BLaER1 (cell line): Measurements from ENCODE around the gene KRTAP5-2.

Source experiments
- H3K27ac ChIP-seq: shearing (Covaris generic); formaldehyde crosslinking; 2 replicates; pipeline ENCODE4 v1.8.1; 2022
- H3K27me3 ChIP-seq: shearing (Covaris generic); formaldehyde crosslinking; 2 replicates; pipeline ENCODE4 v1.8.1; 2022
- H3K36me3 ChIP-seq: shearing (Covaris generic); formaldehyde crosslinking; 2 replicates; pipeline ENCODE4 v1.8.1; 2022
- H3K4me1 ChIP-seq: shearing (Covaris generic); formaldehyde crosslinking; 2 replicates; pipeline ENCODE4 v1.8.1; 2022
- H3K4me2 ChIP-seq: shearing (Covaris generic); formaldehyde crosslinking; 2 replicates; pipeline ENCODE4 v1.8.1; 2022
- H3K4me3 ChIP-seq: shearing (Covaris generic); formaldehyde crosslinking; 2 replicates; pipeline ENCODE4 v1.8.1; 2022
- H3K9ac ChIP-seq: shearing (Covaris generic); formaldehyde crosslinking; 2 replicates; pipeline ENCODE4 v1.8.1; 2022
- H3K9me3 ChIP-seq: shearing (Covaris generic); formaldehyde crosslinking; 2 replicates; pipeline ENCODE4 v1.8.1; 2022
- H4K20me1 ChIP-seq: shearing (Covaris generic); formaldehyde crosslinking; 2 replicates; pipeline ENCODE4 v1.8.1; 2022
- Cebpa-rat ChIP-seq: shearing (Covaris generic); IDR thresholded peaks from 2 replicates; pipeline ENCODE4 v1.8.1; 2022

Gene KRTAP5-2

DNA sequence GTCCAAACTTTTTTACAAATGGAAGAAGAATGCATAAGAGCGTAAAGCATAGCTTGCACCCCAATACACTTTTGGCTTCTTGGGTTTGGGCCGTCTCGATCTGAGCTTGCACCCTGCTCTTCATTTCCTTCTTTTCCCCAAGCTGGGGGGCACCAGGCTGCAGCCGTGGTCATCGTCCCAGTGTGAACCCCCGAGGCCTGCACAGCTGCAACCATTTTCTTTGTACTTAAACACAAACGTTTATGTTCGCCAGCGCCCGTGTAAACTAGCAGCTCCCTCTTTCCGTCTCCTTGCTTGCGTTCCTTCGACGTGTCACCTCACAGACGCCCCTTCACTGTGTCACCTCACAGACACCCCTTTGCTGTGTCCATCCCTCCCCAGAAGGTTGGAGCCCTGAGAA is 41.6 kb upstream of the KRTAP5-2 start:
- no peak overlapping the region for H3K27ac ChIP-seq
- no peak for TF ChIP-seq Cebpa-rat
- H3K27me3 ChIP-seq = peaks cover 12% of the 10 kb centered on the region; the same call in 1 of the 2 replicates
- no peak overlapping the region for H3K9ac ChIP-seq
- no peaks in the 10 kb centered on the region; the same call in 1 of the 2 replicates for H4K20me1 ChIP-seq
- peaks cover under 1% of the 10 kb centered on the region; the same call in 1 of the 2 replicates for H3K4me1 ChIP-seq
- no peaks in the 10 kb centered on the region for H3K36me3 ChIP-seq
- H3K9me3 ChIP-seq = no peaks in the 10 kb centered on the region
- no peak overlapping the region for H3K4me2 ChIP-seq
- no peak overlapping the region for H3K4me3 ChIP-seq

- Histone ChIP-seq H3K4me1 (no peaks in the 10 kb centered on the region), H3K9me3 (no peaks in the 10 kb centered on the region), H3K4me3 (no peak overlapping the region), H3K36me3 (no peaks in the 10 kb centered on the region), H3K4me2 (no peak overlapping the region), H3K27ac (no peak overlapping the region), H3K9ac (no peak overlapping the region), H4K20me1 (no peaks in the 10 kb centered on the region; the same call in 1 of the 2 replicates), H3K27me3 (peaks cover 12% of the 10 kb centered on the region; the same call in 1 of the 2 replicates)
- no peak for TF ChIP-seq Cebpa-rat
Observed at GRCh38 chr11:1639102-1639620, 41.1 kb upstream of the KRTAP5-2 start.

GRCh38 chr11:1638344-1638743 is 40.2 kb upstream of the KRTAP5-2 start:
- Histone ChIP-seq H3K27ac (no peak overlapping the region), H3K36me3 (no peaks in the 10 kb centered on the region), H3K9ac (no peak overlapping the region), H3K9me3 (no peaks in the 10 kb centered on the region), H3K4me2 (no peak overlapping the region), H4K20me1 (no peaks in the 10 kb centered on the region; the same call in 1 of the 2 replicates), H3K4me1 (no peaks in the 10 kb centered on the region), H3K27me3 (peaks cover 12% of the 10 kb centered on the region; the same call in 1 of the 2 replicates), H3K4me3 (no peak overlapping the region)
- no peak for TF ChIP-seq Cebpa-rat

GRCh38 chr11:1637628-1638027 is 39.5 kb upstream of the KRTAP5-2 start:
- Histone ChIP-seq H3K27me3 (peaks cover 12% of the 10 kb centered on the region; the same call in 1 of the 2 replicates), H3K9ac (no peak overlapping the region), H4K20me1 (no peaks in the 10 kb centered on the region; the same call in 1 of the 2 replicates), H3K4me2 (no peak overlapping the region), H3K9me3 (no peaks in the 10 kb centered on the region), H3K27ac (no peak overlapping the region), H3K4me3 (no peak overlapping the region), H3K4me1 (no peaks in the 10 kb centered on the region), H3K36me3 (no peaks in the 10 kb centered on the region)
- no peak for TF ChIP-seq Cebpa-rat

DNA sequence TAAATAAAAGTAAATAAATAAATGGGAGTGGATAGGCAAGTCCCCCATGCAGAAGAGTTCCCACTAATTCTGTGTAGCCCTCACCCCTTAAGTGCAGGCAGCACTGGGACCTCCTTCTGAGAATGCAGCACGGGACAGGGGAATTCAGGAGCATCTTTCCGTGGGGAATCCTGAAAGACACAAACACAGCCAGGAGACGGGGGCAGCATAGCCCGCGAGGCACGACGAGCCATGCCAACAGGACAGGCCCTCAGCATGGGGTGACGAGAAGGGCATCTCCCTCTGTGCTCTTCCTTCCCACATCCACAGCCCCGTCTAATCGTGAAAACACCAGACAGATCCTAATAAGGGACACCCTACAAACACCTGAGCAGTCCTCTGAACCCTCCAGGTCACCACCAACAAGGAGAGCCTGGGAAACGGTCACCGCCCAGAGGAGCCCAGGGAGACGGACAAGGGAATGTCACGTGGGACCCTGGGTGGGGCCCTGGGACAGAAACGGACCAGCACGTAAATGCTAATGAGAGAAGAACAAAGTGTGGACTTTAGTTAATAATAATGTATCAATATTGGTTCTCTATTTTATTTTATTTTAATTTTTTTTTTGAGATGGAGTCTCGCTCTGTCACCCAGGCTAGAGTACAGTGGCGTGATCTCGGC is 38.3 kb upstream of the KRTAP5-2 start:
- H3K9ac ChIP-seq = no peak overlapping the region
- no peaks in the 10 kb centered on the region; the same call in 1 of the 2 replicates for H4K20me1 ChIP-seq
- H3K4me1 ChIP-seq = peaks cover 5% of the 10 kb centered on the region; the same call in 1 of the 2 replicates
- no peak overlapping the region for H3K27ac ChIP-seq
- H3K4me2 ChIP-seq = no peak overlapping the region
- no peak for TF ChIP-seq Cebpa-rat
- no peaks in the 10 kb centered on the region for H3K9me3 ChIP-seq
- H3K4me3 ChIP-seq = no peak overlapping the region
- H3K27me3 ChIP-seq = peaks cover 8% of the 10 kb centered on the region; the same call in 1 of the 2 replicates
- H3K36me3 ChIP-seq = no peaks in the 10 kb centered on the region

GRCh38 chr11:1633864-1634263 is 35.8 kb upstream of the KRTAP5-2 start:
- H3K9ac ChIP-seq = no peak overlapping the region
- H3K4me2 ChIP-seq = no peak overlapping the region
- H4K20me1 ChIP-seq = no peaks in the 10 kb centered on the region
- H3K9me3 ChIP-seq = no peaks in the 10 kb centered on the region
- no peak overlapping the region for H3K27ac ChIP-seq
- no peaks in the 10 kb centered on the region for H3K36me3 ChIP-seq
- no peak for TF ChIP-seq Cebpa-rat
- H3K4me3 ChIP-seq = no peak overlapping the region
- H3K27me3 ChIP-seq = no peaks in the 10 kb centered on the region
- peaks cover 5% of the 10 kb centered on the region; the same call in 1 of the 2 replicates for H3K4me1 ChIP-seq

DNA sequence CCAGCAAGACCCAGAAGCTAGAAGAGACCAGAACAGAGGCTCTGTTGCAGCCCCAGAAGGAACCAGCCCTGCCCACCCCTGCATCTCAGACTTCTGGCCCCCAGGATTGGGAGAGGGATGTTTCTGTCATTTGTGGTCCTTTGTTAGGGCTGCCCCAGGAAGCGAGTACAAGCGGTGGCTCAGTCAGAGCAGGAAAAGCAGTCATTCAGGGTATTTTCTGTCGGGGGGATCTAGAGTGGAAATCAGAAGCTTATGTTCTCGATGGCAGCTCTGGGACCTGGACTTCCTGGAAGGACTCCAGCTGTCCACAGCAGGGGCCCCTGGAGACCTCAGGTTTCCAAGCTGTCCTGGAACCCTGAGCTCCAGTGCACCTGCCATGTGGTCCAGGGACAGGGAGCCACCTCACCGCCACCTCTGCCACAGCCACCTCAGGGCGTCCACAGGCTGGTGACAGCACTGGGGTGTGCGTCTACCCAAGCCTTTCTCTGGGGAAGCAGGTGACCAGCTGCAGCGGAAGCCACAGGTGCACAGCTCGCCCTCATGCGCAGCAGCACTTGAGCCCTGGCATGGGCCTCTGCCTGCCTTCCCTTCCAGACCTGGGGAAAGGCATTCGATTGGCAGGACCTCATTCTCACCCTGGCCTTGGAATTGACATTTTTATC is 34.1 kb upstream of the KRTAP5-2 start:
- no peak overlapping the region for H3K27ac ChIP-seq
- no peaks in the 10 kb centered on the region for H3K27me3 ChIP-seq

GRCh38 chr11:1631066-1631568 is 33.0 kb upstream of the KRTAP5-2 start:
- Histone ChIP-seq H3K9ac (no peak overlapping the region), H3K4me1 (peaks cover 5% of the 10 kb centered on the region; the same call in 1 of the 2 replicates), H3K27ac (no peak overlapping the region), H3K4me3 (no peak overlapping the region), H3K4me2 (no peak overlapping the region), H3K27me3 (no peaks in the 10 kb centered on the region; the same call in 1 of the 2 replicates), H3K36me3 (no peaks in the 10 kb centered on the region), H3K9me3 (no peaks in the 10 kb centered on the region), H4K20me1 (no peaks in the 10 kb centered on the region)
- no peak for TF ChIP-seq Cebpa-rat

More for the DNA sequence above, 34.1 kb upstream of the KRTAP5-2 start:
- no peaks in the 10 kb centered on the region for H3K36me3 ChIP-seq
- H3K9ac ChIP-seq = no peak overlapping the region
- no peak overlapping the region for H3K4me2 ChIP-seq
- H3K4me1 ChIP-seq = peaks cover 5% of the 10 kb centered on the region; the same call in 1 of the 2 replicates
- no peak overlapping the region for H3K4me3 ChIP-seq
- no peaks in the 10 kb centered on the region for H3K9me3 ChIP-seq
- H4K20me1 ChIP-seq = no peaks in the 10 kb centered on the region
- TF ChIP-seq Cebpa-rat = no peak

DNA sequence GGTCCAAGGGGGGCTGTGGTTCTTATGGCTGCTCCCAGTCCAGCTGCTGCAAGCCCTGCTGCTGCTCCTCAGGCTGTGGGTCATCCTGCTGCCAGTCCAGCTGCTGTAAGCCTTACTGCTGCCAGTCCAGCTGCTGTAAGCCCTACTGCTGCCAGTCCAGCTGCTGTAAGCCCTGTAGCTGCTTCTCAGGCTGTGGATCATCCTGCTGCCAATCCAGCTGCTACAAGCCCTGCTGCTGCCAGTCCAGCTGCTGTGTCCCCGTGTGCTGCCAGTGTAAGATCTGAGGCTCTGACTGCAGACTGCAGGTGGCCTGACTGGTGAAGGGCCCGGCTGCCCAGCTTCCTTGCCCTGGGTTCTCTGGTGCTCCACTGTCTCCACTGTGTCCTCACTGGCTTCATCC is 32.2 kb upstream of the KRTAP5-2 start:
- Histone ChIP-seq H3K4me1 (peaks cover 5% of the 10 kb centered on the region; the same call in 1 of the 2 replicates), H3K27ac (no peak overlapping the region), H3K4me3 (no peak overlapping the region), H3K27me3 (no peaks in the 10 kb centered on the region; the same call in 1 of the 2 replicates), H3K9me3 (no peaks in the 10 kb centered on the region), H4K20me1 (no peaks in the 10 kb centered on the region), H3K4me2 (no peak overlapping the region), H3K36me3 (no peaks in the 10 kb centered on the region), H3K9ac (no peak overlapping the region)
- TF ChIP-seq Cebpa-rat = no peak
